GM18520 (cell line): Measurements from ENCODE around the gene PINLYP.

Experiments
- ATAC-seq: cut with Tn5 transposase; IDR thresholded peaks from one replicate; pipeline ENCODE4 v1.9.1; 2021; ENCODE audit not compliant: unreplicated experiment

PINLYP gene

DNA sequence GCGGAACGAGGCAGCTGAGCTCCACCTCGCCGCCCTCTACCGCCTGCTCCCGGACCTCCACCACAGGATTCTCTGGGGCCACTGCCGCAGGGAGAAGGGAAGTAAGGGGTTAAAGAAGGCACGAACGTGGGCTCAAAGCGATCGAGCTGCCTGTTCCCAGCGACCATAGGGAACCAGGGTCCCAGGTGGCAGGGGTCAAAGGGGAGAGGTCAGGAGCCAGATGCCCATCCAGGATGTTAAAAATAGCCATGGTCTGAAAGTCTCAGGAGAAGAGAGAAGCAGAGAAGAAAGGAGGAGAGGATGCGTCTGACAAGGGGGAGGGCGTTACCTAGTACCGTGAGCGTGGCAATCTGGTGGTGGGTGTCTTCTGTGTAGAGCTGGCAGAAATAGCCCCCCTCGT, 51.2 kb downstream of the PINLYP start:
- no peak for ATAC-seq

DNA sequence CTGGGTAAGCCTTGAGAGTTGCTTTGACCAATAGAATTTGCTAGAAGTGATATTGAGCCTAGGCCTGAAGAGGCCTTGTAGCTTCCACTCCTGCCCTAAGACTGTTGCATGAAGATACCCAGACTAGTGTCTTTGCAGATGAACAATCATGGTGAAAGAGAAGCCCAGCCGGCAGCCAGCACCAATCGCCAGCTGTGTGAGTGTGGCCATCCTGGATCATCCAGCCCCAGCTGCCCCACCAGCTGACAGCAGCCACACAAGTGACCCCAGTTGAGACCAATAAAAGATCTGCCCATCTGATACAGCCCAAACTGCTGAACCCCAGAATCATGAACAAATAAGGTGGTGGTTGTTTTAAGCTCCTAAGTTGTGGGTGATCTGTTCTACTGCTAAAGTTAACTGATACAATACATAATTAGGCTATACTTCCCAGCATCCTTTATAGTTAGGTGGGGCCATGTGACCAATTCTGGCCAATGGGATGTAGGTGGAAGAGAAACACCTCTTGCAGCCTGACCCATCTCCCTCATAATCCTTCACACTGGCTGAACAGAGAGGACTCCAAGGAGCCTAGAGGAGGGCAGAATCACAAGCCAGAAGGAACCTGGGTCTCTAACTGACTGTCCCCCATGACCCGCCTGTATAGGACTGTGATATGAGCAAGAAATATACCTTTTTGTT, 53.2 kb downstream of the PINLYP start:
- ATAC-seq, result no peak

DNA sequence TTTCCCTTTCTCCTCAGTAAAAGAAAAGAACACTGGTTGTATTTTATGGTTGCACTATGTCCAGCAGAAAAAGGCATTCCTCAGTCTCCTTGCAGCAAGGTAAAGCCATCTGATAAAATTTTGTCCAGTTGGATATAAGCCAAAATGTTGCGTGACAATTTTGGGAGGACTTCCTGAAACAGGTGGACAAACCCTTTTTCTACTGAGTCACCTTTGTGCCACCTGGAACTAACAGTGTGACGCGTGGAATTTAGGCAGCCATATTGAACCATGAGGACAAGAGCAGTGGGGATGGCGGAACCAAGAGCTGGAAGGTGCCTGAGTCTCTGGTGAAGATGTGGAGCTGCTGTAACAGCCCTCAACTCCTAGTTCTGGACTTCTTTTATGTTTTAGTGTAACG, 55.9 kb downstream of the PINLYP start:
- no peak for ATAC-seq
